NCI-H1105 treated with DMSO at 0.1 percent for 48 hours (cell line): Measurements from ENCODE around the gene PHF2.
"Not testable (repeated sequence)": the region's sequence is repeated elsewhere in the genome, so short reads cannot be mapped to it uniquely, and the experiment has no call there.

Experiments
- DNase-seq: peaks from one replicate; lab custom pipeline; 2025; lab: John Stamatoyannopoulos, UW

Gene PHF2

DNA sequence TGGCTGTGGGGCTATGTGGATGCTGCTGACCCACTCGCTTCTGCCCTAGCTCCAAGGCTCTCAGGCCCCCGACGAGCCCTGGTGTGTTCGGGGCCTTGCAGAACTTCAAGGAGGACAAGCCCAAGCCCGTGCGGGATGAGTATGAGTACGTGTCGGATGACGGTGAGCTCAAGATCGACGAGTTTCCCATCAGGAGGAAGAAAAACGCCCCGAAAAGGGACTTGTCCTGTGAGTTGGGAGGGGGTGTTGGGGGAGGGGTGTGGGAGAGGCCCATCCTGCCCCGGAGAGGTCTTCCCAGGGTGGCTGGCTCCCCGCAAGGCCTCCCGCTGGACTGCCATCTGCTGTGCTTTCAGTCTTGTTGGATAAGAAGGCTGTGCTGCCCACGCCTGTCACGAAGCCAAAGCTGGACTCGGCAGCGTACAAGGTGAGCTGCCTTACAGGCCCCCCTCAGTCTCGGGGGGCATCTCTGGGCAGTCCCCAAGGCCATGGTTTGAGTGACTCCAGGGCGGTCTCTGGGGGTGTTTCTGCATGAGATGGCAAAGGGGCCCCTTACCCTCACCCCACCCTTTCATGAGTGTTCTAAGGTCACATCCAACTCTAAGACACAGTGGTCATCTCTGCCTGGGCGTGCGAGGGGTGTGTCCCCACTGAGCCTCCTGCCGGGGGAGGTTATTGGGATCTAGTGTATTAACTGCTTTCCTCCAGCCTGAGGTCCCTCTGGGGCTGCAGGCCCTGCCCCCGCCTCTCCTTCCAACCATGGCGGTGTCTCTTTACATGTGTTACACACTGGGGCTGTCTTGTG lies 89.5 kb downstream of the PHF2 start:
- DNase-seq, result no peak

DNA sequence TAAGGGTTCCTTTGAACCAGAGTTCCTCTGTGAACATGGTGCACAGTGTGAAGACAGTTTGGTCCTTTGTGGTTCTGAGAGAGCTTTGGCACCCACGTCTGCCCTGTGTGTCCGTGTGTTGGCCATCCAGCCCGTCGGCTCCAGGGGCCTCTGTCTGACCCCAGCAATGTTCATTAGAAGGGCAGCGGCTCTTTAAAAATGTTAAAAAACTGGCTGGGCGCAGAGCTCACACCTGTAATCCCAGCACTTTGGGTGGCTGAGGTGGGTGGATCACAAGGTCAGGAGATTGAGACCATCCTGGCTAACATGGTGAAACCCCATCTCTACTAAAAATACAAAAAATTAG lies 90.0 kb downstream of the PHF2 start:
- not testable (repeated sequence) for DNase-seq

DNA sequence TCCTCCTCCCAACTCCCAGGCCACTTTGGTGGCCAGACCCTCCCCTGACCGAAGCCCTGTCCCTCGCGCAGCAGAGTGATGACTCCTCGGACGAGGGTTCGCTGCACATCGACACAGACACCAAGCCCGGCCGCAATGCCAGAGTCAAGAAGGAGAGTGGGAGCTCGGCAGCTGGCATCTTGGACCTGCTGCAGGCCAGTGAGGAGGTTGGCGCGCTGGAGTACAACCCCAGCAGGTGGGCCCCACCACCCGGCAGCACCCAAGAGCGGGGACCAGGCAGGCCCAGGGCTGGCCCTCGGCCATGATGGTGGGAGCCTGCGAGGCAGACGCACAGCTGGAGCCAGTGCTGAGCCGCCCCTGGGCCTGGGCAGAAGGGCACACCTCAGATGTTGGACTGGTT lies 90.6 kb downstream of the PHF2 start:
- DNase-seq, result no peak

DNA sequence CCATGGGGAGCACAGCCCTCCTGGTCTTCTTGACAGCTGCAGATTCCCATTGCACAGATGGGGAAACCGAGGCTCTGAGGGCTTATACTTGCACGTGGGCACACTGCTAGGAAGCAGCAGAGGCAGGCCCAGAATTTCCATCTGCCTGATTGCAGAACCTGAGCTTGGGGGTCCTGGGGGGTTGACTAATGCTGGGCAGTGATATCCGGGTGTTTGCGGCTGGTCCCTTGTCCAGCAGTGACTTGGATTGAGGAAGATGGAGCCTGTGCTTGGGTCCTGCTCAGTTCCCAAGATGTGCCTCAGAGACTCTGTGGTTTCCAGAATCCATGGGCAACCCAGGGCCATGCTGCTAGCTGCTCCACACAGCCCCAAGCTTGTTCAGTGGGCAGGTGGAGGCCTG lies 91.2 kb downstream of the PHF2 start:
- no peak for DNase-seq

DNA sequence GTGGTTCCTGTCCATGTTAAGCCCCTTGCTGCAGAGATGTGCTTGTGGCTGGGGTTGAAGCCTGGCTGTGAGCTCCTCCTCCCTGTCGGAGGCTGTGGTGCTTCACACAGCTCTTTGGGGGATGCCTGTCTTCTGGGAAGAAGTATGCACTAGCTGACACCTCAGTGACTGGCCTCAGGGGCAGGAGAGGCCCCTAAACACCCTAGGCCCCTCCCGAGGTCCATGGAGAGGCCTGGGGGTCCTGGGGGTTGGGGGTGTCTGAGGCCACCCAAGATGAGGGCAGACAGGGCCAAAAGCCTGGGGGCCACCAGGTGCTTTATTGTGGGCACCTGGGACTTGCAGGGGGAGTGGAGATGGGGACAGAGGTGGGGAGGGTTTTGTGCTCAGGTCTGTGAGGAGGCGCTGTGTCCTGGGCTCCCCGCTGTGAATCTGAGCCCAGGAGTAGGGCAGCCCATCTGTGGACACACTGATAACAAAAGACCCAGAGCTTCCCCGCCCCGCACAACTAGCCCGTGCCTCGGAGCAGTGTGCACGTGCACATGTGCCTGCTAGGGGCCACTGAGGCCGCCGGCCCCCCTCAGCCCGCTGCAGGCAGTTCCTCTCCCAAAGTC lies 92.0 kb downstream of the PHF2 start:
- DNase-seq, result no peak

DNA sequence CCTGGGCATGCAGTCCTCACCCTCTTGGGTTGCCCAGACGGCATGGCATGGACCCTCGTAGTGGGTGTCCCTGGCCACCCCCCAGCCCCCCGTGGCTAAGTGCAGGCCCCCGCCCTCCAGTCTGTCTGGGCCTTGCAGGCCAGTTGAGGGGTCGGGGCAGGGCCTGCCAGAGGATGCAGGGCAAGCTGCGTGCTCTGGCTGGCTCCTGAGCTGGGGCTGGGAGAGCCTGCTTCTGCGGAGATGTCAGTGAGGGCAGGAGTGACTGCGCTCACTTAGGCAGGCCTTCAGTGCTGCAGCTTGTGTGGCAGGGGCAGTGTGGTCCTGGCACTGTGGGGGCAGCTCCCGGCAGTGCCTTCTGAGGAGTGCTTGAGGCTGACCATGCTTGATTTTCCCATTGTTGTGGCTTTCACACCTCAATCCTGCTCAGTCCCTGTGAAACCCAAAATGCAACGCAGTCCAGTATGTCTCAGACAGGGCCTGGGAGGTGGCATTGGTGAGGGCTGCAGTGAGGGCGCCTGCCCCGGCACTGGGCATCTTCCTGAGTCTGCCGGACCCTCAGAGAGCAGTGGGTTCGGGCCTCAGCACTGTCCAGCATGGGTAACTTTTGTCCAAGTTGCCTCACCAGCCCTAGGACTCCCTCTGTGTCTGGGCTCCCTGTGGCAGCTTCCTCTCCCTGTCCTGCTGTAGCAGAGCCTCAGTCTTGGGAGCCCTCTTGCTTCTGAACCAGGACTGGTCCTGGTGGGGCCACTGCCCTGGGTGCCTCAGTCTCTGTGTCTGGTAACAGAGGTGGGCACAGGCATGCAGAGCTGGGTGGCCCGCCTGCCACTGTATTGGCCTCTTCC lies 93.0 kb downstream of the PHF2 start:
- DNase-seq, result no peak

DNA sequence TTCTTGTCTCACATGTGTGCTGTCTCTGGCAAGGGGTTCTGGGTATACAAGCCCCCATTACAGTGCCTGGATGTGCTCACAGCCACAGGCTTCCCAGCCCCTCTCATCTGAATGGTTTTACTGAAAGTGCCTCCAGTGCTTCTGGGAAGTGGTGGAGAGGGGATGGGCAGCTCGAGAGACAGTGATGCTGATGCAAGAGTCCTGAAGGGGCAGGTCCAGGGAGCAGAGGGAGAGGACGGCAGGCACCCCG lies 93.5 kb downstream of the PHF2 start:
- no peak for DNase-seq

DNA sequence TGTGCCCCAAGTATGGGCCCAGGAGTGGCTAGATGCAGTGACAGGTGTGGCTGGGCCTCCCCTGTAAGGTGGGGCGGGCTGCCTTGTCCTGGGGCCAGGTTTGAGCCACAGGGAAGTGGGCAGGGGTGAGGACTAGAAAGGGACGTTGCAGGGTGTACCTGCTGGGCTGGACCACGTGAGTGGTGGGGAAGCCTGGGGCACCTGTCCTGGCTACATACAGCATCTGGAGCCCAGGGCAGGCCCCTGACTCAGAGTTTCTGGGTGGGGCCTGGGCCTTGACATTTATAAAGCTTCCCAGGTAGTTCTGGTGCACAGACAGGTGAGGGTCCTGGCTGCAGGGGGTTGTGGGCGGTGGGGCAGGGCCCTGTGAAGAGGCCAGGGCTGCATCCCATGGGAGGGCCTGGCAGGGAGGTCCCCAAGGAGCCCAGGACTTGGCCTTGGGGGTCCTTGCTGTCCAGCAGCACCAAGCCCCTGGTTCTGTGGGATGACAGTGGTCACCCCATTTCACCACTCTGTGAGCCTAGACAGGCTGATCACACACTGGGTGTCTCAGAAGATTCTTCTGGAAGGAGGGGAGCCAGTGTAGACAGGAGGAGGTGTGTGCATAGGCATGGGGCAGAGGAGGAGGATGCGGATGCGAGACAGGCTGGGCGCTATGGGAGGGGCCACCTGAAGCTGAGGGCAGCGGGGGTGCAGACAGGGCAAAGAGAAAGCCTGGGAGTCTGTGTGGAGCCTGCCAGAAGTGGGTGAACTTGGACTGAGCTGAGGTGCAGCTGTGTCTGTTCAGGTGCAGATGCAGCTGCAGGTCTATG lies 94.0 kb downstream of the PHF2 start:
- DNase-seq, result no peak

DNA sequence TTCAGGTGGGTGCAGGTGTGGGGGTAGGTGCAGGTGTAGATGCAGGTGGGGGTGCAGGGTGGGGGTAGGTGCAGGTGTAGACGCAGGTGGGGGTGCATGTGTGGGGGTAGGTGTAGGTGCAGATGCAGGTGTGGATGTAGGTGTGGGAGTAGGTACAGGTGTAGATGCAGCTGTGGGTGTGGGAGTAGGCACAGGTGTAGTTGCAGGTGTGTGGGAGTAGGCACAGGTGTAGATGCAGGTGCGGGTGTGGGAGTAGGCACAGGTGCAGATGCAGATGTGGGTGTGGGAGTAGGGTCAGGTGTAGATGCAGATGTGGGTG lies 94.6 kb downstream of the PHF2 start:
- DNase-seq, result no peak

DNA sequence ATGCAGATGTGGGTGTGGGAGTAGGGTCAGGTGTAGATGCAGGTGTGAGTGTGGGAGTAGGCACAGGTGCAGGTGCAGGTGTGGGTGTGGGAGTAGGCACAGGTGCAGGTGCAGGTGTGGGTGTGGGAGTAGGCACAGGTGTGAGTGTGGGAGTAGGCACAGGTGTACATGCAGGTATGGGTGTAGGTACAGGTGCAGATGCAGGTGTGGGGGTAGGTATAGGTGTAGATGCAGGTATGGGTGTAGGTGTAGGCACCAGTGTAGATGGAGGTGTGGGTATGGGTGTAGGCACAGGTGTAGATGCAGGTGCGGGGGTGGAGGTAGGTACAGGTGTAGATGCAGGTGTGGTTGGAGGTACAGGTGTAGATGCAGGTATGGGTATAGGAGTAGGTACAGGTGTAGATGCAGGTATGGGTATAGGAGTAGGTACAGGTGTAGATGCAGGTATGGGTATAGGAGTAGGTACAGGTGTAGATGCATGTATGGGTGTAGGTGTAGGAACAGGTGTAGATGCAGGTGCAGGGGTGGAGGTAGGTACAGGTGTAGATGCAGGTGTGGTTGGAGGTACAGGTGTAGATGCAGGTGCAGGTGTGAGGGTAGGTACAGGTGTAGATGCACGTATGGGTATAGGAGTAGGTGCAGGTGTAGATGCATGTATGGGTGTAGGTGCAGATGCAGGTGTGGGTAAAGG lies 96.1 kb downstream of the PHF2 start:
- DNase-seq, result not testable (repeated sequence)

DNA sequence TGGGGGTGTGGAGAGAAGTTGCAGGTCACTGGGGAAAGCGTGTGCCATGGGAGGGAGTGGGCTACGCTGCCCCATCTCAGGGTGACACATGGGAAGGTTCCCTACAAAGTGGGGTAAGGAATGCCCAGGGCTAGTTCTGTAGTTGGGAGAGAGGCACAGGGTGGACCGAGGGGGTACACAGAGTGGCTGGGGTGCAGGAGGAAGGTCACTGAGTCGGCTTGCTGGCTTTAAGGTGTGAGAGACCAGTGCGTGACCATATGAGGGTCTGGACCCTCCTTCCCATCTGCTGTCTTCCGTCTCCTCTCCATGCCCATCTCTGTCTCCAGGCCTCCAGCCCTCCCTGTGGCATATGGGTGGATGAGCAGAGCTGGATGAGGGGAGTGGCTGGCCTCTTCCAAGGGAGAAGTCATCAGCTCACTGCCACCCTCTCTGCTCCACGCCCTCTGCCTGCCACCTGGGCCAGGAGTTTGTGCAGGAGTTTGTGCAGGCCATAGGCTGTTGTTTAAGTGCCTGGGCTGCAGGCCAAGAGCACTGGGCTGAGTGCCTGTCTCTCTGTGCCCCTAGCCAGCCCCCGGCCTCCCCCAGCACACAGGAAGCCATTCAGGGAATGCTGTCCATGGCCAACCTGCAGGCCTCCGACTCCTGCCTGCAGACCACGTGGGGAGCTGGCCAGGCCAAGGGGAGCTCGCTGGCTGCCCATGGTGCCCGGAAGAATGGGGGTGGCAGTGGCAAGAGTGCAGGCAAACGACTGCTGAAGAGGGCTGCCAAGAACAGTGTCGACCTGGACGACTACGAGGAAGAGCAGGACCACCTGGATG lies 96.8 kb downstream of the PHF2 start:
- DNase-seq, result peak; percentile 58

DNA sequence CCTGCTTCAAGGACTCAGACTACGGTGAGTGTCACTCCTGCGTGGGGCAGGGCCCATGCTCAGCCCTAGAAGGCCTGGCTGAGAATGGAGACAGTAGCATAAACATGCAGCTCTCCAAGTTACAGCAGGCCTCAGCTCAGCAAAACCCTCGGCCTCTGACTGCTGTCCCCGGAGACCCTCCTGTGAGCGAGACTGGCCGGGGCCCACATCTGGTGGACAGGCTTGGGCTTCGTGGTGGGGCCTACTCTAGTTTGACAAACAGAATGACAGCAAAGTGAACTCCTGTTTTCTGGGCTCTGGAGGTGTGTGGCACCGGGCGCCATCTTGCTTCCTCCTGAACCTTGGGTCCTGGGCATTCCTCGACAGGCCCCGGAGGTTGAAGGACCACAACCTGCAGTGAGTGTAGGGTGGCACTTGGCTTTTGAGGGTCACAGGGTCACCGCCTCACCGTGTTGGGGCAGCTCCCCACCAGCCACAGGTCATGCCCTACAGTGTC lies 97.5 kb downstream of the PHF2 start:
- no peak for DNase-seq

DNA sequence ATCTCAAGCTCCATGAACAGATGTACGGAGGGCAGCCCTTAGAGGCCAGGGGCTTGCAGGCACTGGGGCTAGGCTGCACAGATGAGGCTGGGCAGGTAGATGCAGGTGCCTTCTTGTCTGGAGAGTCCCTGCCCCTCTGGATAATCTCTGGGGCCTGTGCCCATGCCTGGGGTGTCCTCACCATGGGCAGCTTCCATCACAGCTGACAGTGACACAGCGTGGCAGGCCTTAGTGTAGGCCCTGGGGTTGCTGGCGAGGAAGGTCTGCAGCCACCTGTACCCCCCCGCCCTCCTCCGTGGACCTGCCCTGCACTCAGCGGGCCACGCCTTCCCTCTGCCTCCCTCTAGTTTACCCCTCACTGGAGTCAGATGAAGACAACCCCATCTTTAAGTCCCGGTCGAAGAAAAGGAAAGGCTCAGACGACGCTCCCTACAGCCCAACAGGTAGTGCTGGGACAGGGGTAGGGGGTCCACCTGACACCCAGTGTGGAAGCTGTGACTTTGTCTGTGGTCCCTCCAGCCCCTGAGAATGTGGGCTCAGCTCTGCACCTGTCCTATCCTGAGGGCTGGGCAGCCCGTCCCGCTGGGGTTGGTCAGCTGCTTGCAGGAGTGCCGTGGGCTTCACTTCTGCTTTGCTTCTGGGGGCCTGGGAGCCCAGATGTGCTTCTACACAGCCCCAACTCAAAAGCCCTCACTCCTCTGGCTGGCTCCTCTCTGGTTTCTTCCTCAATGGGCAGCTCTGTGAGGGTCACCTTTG lies 98.4 kb downstream of the PHF2 start:
- DNase-seq, result no peak

DNA sequence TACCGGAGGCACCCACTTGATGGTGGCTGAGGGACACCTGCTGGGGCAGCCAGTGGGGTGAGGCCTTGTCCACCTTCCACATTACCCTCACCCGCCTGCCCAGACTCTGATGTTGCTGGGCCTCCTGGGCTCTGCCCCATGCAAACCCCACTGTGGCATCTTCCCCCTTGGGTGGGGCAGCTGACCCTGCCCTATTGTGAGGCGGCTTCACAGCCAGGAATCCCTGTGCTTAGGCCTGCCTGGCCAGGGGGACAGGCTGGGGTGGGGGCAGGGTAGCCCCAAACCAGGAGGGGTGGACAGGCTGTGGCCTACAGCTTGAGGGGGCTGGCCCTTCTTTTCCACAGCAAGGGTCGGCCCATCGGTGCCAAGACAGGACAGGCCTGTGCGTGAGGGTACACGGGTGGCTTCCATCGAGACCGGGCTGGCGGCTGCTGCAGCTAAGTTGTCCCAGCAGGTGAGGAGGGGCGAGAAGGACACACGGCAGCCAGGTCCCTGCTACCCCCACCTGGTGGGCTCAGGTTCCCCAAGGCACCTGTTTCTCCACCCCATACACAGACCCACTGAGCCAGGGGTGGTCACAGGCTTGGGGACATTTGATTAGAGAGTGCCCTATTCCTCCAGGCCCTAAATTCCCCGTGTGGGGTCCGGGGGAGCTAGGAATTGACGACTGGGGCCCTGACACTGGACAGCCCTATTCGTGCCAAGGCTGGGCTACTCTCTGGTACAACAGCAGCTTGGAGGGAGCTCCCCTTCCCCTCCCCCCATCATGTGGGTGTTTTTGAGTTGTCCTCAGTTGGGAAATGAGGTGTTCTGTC lies 99.2 kb downstream of the PHF2 start:
- DNase-seq, result no peak

DNA sequence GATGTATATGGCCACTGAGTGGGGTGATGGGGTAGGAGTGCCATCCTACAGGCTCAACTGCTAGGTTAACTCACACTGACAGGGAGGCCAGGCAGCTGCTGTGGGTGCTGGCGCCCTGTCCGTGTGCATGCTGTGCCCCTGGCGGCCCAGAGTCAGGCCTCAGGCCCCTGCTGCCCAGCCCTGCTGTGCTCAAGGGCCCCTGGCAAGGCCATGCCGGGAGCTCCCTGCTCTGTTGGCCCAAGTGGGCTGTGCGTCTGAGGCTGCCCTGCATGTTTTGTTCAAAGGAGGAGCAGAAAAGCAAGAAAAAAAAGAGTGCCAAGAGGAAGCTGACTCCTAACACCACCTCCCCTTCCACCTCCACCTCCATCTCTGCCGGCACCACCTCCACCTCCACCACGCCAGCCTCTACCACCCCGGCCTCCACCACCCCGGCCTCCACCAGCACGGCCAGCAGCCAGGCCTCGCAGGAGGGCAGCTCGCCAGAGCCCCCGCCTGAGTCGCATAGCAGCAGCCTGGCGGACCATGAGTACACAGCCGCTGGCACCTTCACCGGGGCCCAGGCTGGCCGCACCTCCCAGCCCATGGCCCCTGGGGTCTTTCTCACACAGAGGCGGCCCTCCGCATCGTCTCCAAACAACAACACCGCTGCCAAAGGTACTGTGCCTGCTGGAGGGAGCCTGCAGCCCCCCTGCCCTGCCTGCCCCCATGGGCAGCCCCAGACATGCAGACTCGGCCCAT lies 100.1 kb downstream of the PHF2 start:
- DNase-seq, result no peak

DNA sequence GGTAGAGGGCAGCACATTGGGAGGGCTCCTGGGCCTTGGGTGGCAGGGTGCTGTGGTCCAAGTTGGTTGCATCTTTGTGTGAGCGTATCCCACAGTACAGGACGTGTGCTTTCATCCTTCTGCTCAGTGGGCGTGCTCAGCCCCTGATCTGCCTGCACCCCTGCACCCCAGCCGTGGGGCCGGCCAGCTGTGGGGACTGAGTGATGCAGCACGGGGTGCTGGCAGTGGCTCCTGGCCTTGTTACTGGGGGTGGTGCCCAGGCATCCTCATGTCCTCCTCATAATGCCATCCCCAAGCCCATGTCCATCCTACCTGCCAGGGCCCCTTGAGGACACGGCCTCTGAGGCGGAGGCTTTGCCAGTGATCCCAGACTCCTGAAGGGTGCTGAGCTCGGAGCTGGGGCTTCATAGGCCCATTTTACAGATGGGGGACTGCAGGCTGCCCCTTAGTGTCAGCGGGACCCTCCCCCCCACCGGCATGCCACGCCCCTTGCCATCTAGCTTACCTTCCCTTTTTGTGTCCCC lies 100.7 kb downstream of the PHF2 start:
- DNase-seq, result no peak

DNA sequence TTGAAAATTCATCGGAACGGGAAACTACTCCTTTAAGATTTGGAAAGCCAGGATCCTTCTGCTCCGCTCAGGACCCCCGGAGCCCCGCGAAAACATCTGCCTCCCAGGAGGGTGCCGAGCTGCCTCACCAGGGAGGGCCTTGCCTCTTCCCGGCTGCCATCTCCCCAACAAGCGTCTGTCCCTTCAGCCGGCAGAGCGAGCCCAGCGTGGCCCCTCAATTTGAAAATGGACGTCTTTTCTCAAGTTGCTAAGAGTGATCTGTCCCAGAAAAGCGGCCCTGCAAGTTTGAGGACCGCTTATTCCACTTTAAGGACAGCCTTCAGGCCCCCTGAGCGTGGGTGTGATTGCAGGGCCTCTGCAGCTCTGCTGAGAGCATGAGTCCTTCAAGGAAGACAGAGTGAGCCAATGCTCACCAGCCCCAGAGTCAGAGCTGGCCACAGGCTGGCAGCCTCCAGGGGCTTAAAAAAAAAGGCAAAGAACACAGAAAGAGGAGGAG lies 101.3 kb downstream of the PHF2 start:
- no peak for DNase-seq
